ENCODE results near the gene KCNT1.

Gene KCNT1

DNA sequence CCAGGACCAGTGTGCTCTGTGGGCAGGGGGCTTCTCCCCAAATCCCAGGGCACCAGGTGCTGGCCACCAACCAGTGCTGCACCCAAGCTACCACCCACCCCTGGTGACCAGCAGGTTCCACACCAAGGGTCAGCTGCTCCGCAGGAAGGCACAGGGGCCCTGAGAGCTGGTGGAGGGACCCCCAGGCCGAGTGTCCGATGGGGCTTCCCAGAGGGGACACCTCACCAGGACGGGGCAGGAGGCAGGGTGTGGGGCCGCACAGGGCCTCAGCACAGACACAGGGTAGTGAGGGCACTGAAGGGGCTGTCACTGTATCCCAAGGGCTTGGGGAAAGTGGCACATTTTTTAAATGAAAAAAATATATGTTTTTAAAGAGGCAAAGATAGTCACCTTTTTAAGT lies 20.8 kb upstream of the KCNT1 start:
- no peak for DNase-seq (ENCODE audit: low spot score)
- Mint-ChIP-seq H3K9me3 (no peaks in the 10 kb centered on the region), H3K4me1 (ENCODE audit: low read depth) (no peaks in the 10 kb centered on the region), H3K36me3 (ENCODE audit: low read depth) (no peaks in the 10 kb centered on the region), H3K27me3 (ENCODE audit: low read depth) (no peaks in the 10 kb centered on the region), H3K4me3 (no peak overlapping the region), H3K27ac (no peak overlapping the region)

DNA sequence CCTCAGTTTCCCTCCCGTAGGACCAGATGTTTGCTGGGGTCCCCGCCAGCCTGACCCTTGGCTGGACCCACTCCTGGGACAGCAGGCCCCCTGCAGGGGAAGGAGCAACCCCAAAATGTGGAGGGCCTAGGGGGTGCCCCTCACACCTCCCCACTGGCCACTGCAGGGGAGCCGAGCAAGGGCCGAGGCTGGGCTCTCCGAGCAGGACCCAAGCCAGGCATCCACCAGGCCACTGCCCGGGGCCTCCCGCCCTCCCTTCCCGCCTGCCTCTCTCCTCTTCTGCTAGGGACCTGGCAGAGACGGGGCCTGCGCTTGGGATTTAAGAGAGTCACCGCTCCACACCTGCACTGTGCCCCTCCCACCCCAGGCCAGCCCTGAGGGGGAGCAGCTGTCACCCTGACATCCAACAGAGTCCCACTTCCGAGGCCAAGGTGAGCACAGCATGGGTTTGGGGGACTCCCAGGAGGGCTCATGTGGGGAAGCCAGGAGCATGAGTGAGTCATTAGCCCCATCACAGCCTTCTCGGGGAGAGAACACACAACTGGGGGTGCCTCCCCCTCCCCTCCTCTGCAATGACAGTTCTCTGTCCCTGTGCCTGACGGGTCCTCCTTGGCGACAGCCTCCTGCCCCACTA lies 18.5 kb upstream of the KCNT1 start:
- no peak overlapping the region for H3K27ac Mint-ChIP-seq
- H3K36me3 Mint-ChIP-seq (ENCODE audit: low read depth), result no peaks in the 10 kb centered on the region
- no peaks in the 10 kb centered on the region for H3K4me1 Mint-ChIP-seq (ENCODE audit: low read depth)
- H3K4me3 Mint-ChIP-seq, result no peak overlapping the region
- H3K27me3 Mint-ChIP-seq (ENCODE audit: low read depth), result no peaks in the 10 kb centered on the region
- no peak for DNase-seq (ENCODE audit: low spot score)
- H3K9me3 Mint-ChIP-seq, result no peaks in the 10 kb centered on the region

DNA sequence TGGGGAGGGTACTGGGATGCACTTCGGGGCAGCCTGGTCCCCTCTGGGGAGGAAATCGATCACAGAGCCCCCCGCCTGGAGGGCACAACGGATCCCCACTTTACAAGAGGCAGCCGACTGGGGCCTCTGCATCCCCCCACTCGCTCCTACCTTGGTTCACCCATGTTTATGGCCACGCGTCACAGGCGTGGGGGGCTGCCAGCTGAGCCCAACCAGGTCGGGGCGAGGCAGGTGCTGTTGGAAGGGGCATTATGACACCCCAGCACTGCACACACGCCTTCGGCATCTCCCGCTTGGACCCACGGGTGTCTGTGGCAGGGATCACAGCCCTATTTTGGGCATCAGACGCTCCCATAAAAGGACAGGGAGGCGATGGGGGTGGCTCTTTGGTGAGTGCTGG lies 17.3 kb upstream of the KCNT1 start:
- H3K27me3 Mint-ChIP-seq (ENCODE audit: low read depth), result no peaks in the 10 kb centered on the region
- no peak overlapping the region for H3K27ac Mint-ChIP-seq
- H3K9me3 Mint-ChIP-seq, result no peaks in the 10 kb centered on the region
- no peaks in the 10 kb centered on the region for H3K36me3 Mint-ChIP-seq (ENCODE audit: low read depth)
- H3K4me3 Mint-ChIP-seq, result no peak overlapping the region
- H3K4me1 Mint-ChIP-seq (ENCODE audit: low read depth), result no peaks in the 10 kb centered on the region
- no peak for DNase-seq (ENCODE audit: low spot score)

DNA sequence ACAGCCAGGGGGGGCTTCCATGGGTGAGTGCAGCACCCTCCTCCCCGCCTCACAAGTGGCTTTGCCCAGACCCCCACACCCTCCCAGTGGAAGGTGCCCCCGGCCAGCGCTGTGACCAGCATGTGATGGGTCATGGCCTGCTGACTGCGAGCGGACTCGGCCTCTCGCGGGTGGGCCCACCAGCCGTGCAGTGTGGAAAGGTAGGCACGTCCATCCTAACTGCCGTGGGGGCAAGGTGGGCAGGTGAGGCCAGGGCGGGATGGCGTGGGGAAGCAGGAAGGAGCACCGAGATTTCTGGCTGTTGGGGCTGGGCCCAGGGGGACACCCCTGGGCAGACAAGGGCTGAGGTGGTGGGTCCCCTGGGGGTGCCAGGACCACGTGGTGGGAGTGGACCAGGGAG lies 14.8 kb upstream of the KCNT1 start:
- H3K27ac Mint-ChIP-seq, result no peak overlapping the region
- H3K36me3 Mint-ChIP-seq (ENCODE audit: low read depth), result no peaks in the 10 kb centered on the region
- H3K27me3 Mint-ChIP-seq (ENCODE audit: low read depth), result no peaks in the 10 kb centered on the region
- no peaks in the 10 kb centered on the region for H3K4me1 Mint-ChIP-seq (ENCODE audit: low read depth)
- DNase-seq (ENCODE audit: low spot score), result no peak
- H3K9me3 Mint-ChIP-seq, result no peaks in the 10 kb centered on the region
- H3K4me3 Mint-ChIP-seq, result no peak overlapping the region

DNA sequence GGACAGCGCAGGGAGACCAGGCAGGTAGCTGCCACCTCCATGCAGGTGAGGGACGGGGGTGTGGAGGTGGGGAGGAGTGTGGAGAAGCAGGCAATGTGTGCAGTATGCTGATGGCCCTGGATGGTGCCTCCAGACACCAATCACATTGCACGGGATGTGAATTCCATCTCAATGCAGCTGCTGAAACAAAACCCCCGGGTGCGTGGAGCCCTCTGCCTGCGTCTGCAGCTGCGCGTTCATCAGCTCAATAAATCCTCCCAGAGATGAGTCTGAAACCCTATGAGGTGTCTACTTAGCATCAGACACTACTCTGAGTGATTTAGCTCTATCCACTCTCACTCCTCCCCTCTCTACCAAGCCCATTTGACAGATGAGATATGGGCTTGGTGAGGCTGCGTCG lies 13.0 kb upstream of the KCNT1 start:
- Mint-ChIP-seq H3K4me3 (no peak overlapping the region), H3K36me3 (ENCODE audit: low read depth) (no peaks in the 10 kb centered on the region), H3K27ac (no peak overlapping the region), H3K27me3 (ENCODE audit: low read depth) (no peaks in the 10 kb centered on the region), H3K9me3 (no peaks in the 10 kb centered on the region), H3K4me1 (ENCODE audit: low read depth) (no peaks in the 10 kb centered on the region)
- no peak for DNase-seq (ENCODE audit: low spot score)

DNA sequence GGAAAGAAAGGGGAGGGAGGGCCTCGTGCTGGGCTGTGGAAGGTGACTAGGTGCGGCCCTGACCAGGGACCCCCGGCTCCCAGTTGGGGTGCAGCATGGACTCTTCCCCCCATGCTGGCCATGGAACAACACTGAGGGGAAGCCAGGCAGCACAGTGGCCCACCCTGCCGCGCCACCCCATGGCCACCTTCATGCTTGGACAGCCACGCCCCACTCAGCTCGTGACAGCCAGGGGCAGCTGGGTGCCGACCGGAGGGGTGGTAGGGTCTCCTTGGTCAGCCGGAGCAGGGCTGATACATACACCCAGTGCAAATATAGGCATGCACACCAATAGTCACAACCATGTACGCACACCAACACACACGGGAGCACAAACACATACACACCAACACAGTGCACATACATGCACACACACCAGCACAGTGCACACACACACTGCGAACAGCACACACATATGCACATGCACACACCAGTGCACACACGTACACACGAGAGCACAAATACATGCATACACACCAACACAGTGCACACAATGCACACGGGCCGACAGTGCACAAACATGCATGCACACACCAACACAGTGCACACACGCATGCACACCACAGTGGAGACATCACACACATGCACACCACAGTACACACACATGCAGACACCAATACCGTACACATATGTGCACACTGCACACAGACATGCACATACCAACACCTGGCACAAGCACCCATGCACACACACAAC lies 11.0 kb upstream of the KCNT1 start:
- no peak for DNase-seq (ENCODE audit: low spot score)
- no peak overlapping the region for H3K4me3 Mint-ChIP-seq
- no peak overlapping the region for H3K27ac Mint-ChIP-seq
- H3K27me3 Mint-ChIP-seq (ENCODE audit: low read depth), result no peaks in the 10 kb centered on the region
- H3K9me3 Mint-ChIP-seq, result no peaks in the 10 kb centered on the region
- H3K36me3 Mint-ChIP-seq (ENCODE audit: low read depth), result no peaks in the 10 kb centered on the region
- no peaks in the 10 kb centered on the region for H3K4me1 Mint-ChIP-seq (ENCODE audit: low read depth)

DNA sequence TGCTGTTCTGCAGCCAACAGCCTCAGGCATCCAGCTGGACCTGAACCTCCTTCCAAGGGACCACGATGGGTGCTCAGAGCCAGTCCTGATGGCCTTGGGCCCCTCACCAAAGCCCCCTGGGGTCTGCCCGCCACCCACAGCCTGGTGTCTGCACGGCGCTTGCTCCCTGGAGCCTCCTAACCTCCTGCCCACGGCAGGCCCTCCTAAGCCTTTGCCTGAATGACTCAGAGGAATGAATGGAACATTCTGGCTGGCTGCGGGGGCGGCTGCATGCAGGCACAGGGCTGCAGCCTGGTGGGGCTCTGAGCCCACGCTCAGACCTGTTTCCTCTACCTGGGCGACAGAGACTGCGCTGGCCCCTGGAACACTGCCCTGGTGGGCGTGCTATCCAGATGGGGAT lies 9.6 kb upstream of the KCNT1 start:
- H3K9me3 Mint-ChIP-seq, result no peaks in the 10 kb centered on the region
- H3K27ac Mint-ChIP-seq, result no peak overlapping the region
- H3K36me3 Mint-ChIP-seq (ENCODE audit: low read depth), result no peaks in the 10 kb centered on the region
- H3K4me3 Mint-ChIP-seq, result no peak overlapping the region
- H3K27me3 Mint-ChIP-seq (ENCODE audit: low read depth), result no peaks in the 10 kb centered on the region
- peak; percentile 4 for DNase-seq (ENCODE audit: low spot score)
- H3K4me1 Mint-ChIP-seq (ENCODE audit: low read depth), result no peaks in the 10 kb centered on the region

DNA sequence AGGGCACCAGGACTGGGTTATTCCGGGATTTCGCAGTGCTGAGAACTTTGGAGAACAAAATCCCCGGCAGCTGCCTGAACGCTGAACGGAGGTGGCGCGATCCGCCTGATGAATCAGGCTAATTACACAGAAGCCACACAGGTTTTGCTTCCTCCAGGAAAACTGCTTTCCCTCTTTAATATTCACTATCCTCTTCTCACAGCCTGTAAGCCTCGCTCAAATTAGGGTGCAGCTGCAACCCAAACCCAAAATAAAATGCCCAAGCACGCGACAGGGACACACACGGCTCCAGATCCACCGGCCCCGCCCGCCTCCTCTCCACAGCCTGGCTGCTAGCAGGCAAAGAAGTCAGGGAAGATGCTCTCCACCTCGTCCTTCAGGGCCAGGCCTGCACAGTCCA lies 8.7 kb upstream of the KCNT1 start:
- Mint-ChIP-seq H3K4me1 (ENCODE audit: low read depth) (no peaks in the 10 kb centered on the region), H3K9me3 (no peaks in the 10 kb centered on the region)

DNA sequence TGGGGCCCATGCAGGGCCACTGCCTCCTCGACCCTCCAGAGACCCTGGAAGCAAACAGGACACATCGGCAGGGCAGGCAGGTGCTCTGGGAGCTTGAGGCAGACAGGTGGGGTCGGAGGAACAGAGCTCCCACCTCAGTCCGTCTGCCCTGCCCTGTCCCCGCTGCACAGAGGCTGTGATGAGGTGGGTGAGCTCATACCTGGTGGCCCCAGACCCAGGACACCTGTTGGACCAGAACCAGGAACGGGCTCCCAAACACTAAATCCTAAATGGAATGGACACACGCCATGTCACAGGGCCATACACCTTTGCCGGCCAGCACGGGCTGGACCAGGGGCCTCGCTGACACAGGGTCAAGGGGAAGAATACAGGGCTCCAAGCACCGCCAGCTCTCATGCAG lies 8.2 kb upstream of the KCNT1 start:
- H3K9me3 Mint-ChIP-seq, result no peaks in the 10 kb centered on the region
- no peaks in the 10 kb centered on the region for H3K36me3 Mint-ChIP-seq (ENCODE audit: low read depth)
- no peak overlapping the region for H3K4me3 Mint-ChIP-seq
- DNase-seq (ENCODE audit: low spot score), result no peak
- no peaks in the 10 kb centered on the region for H3K27me3 Mint-ChIP-seq (ENCODE audit: low read depth)
- no peaks in the 10 kb centered on the region for H3K4me1 Mint-ChIP-seq (ENCODE audit: low read depth)
- no peak overlapping the region for H3K27ac Mint-ChIP-seq

More for the DNA sequence above, 8.7 kb upstream of the KCNT1 start:
- Mint-ChIP-seq H3K36me3 (ENCODE audit: low read depth) (no peaks in the 10 kb centered on the region), H3K27ac (no peak overlapping the region), H3K27me3 (ENCODE audit: low read depth) (no peaks in the 10 kb centered on the region), H3K4me3 (no peak overlapping the region)
- no peak for DNase-seq (ENCODE audit: low spot score)

DNA sequence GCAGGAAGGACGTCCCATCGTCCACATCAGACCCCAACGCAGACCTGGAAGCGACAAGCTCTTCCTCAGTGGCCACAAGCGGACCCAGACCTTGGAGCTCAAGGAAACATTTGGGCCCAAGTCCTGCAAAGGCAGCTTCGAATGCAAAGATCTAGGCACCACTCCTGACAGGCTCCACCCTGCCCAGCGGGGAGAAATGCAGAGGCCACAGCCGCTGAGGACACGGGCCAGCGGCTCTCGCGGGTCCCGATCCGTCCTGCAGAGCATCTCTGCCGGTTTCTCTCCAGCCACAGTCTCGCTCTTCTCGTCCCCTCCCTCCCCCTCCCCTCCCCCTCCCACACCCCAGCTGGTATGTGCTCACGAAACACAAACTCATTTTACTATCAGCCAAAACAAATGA lies 7.6 kb upstream of the KCNT1 start:
- H3K27ac Mint-ChIP-seq, result no peak overlapping the region
- no peaks in the 10 kb centered on the region for H3K27me3 Mint-ChIP-seq (ENCODE audit: low read depth)
- H3K9me3 Mint-ChIP-seq, result no peaks in the 10 kb centered on the region
- H3K4me1 Mint-ChIP-seq (ENCODE audit: low read depth), result no peaks in the 10 kb centered on the region
- no peaks in the 10 kb centered on the region for H3K36me3 Mint-ChIP-seq (ENCODE audit: low read depth)
- no peak for DNase-seq (ENCODE audit: low spot score)
- no peak overlapping the region for H3K4me3 Mint-ChIP-seq

DNA sequence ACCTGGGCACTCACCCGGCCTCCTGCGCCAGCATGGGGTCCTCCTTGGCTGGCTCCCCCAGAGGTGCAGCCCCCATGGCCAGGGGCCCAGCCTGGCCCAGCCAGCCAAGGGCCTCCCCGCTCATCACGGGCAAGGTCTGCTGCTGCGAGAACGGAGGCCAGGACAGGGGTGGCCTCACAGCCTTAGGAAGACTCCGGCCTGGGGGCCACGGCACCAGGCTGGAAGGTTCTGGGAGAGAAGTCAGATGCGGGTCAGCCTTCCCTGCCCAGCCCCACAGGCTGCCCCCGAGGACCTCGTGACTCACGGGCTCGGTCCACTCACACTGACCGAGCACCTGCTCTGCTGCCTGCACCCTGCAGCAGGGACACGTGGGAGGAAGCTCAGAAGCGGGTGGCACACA lies 6.9 kb upstream of the KCNT1 start:
- no peaks in the 10 kb centered on the region for H3K4me1 Mint-ChIP-seq (ENCODE audit: low read depth)
- no peaks in the 10 kb centered on the region for H3K36me3 Mint-ChIP-seq (ENCODE audit: low read depth)
- H3K27ac Mint-ChIP-seq, result no peak overlapping the region
- H3K4me3 Mint-ChIP-seq, result no peak overlapping the region
- H3K9me3 Mint-ChIP-seq, result no peaks in the 10 kb centered on the region
- no peaks in the 10 kb centered on the region for H3K27me3 Mint-ChIP-seq (ENCODE audit: low read depth)
- no peak for DNase-seq (ENCODE audit: low spot score)

DNA sequence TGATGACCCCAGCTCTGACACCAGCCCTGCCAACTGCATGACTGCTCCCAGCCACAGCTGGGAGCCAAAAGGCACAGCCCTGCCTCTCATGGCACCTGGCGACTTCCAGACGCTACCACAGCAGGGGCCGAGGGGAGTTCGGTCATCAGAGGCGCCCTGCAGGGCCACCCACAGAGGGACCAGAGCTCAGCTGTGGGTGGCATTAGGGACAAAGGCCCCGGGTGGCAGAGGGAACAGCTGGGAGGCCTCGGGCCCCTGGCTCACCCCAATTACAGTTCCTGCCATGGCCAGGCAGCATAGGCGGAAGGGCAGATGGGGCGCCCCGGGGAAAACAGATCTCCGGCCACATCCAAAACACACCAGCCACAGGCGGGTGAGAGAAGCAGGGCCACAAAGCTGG lies 6.3 kb upstream of the KCNT1 start:
- Mint-ChIP-seq H3K27me3 (ENCODE audit: low read depth) (no peaks in the 10 kb centered on the region), H3K4me1 (ENCODE audit: low read depth) (no peaks in the 10 kb centered on the region), H3K4me3 (no peak overlapping the region), H3K36me3 (ENCODE audit: low read depth) (no peaks in the 10 kb centered on the region), H3K9me3 (no peaks in the 10 kb centered on the region), H3K27ac (no peak overlapping the region)
- DNase-seq (ENCODE audit: low spot score), result no peak

DNA sequence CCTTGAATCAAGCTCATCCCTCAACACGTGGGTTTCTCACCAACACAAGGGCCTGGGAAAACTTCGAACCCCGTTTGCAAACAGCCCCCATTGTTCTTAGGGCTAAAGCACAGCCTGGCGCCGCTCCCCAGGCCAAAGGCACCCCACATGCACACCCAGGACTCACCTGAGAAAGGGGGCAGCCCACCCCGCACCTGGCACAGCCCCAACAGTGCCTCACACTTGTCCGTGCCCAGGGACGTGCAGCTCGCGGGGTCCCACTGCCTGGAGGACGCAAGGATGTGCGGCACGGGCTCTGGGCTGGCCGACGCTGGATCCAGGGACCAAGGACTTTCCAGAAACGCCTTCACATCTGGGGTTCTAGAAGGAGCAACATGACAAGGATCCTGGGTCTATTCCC lies 5.5 kb upstream of the KCNT1 start:
- Mint-ChIP-seq H3K4me1 (ENCODE audit: low read depth) (no peaks in the 10 kb centered on the region), H3K27ac (no peak overlapping the region), H3K9me3 (no peaks in the 10 kb centered on the region), H3K36me3 (ENCODE audit: low read depth) (no peaks in the 10 kb centered on the region), H3K4me3 (no peak overlapping the region), H3K27me3 (ENCODE audit: low read depth) (no peaks in the 10 kb centered on the region)
- no peak for DNase-seq (ENCODE audit: low spot score)

DNA sequence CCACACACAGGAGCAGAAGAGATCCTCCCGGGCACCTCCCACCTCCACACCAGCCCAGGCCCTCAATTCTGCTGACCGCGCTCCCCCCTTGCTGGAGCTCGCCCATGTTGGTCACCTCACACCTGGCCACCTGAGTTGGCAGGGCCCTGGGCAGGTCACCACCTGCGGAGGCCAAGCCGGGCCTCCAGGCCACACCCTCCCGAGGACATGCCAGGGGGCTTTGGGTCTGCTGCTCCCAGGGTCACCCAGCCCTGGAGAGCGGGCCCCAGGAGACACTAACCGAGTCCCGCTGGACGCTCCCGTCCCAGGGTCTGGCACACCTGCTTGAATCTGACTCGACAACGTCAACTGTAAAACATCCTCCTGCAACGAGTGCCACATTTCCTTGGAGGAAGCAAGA lies 4.8 kb upstream of the KCNT1 start:
- Mint-ChIP-seq H3K27me3 (ENCODE audit: low read depth) (no peaks in the 10 kb centered on the region), H3K4me1 (ENCODE audit: low read depth) (no peaks in the 10 kb centered on the region), H3K36me3 (ENCODE audit: low read depth) (no peaks in the 10 kb centered on the region), H3K9me3 (no peaks in the 10 kb centered on the region), H3K27ac (no peak overlapping the region), H3K4me3 (no peak overlapping the region)
- no peak for DNase-seq (ENCODE audit: low spot score)

DNA sequence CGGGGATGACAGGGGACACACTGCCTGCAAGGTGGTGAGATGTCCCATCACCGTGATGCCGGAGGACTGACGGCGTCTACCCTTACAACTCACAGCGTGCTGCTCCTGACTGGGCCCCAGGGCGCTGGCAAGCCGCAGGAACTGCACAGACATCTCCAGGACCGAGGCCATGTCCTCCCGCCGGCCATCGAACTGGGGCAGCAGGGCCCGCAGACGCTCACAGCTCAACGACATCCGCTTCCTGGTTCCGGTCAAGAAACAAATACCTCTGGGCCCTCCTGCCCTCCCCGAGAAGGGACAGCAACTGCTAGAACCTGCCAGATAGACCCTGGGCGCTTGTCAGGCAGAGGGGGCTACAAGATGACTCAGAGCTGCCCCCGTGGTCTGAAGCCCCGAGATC lies 3.7 kb upstream of the KCNT1 start:
- H3K27ac Mint-ChIP-seq, result no peak overlapping the region
- H3K4me3 Mint-ChIP-seq, result no peak overlapping the region
- no peaks in the 10 kb centered on the region for H3K27me3 Mint-ChIP-seq (ENCODE audit: low read depth)
- H3K9me3 Mint-ChIP-seq, result no peaks in the 10 kb centered on the region
- no peaks in the 10 kb centered on the region for H3K36me3 Mint-ChIP-seq (ENCODE audit: low read depth)
- H3K4me1 Mint-ChIP-seq (ENCODE audit: low read depth), result no peaks in the 10 kb centered on the region
- DNase-seq (ENCODE audit: low spot score), result no peak

Measured in T-helper 2 cell treated with Interferon-gamma antibody and Interleukin-4, amounts not matched to agents 5 μg/mL and 100 μg/mL, for 36 hours (primary cell).